Fibroblast of the aortic adventitia (primary cell): Measurements from ENCODE around the gene AMER1. TPM values are rescaled to one million over a fixed set of nuclear protein-coding genes. Genes with fewer than 3 reads are reported as not detected.

Experiments
- DNase-seq: peaks from one replicate; pipeline ENCODE4 v3.0.0-alpha.2; 2010; ENCODE audit warnings: low read depth
- H3K4me3 ChIP-seq: 2 replicates; pipeline ENCODE4 v1.5.1; 2011; ENCODE audit warnings: low read depth, mild to moderate bottlenecking, control low read depth, low read length, moderate library complexity
- small RNA-seq: library from RNA; depleted of rRNA; stranded (forward); fragments of <200 nt; gene quantifications from one replicate; pipeline ENCODE3, GENCODE V24; 2012
- total RNA-seq: library from RNA; depleted of rRNA; stranded (reverse); fragments of >200 nt; gene quantifications from 2 replicates; pipeline ENCODE4 v1.2.3, GENCODE V29; 2012; ENCODE audit warnings: low replicate concordance
- TF ChIP-seq, protein P1 (sequence below): IDR thresholded peaks from 2 replicates; pipeline ENCODE4 v1.5.1; 2011; ENCODE audit warnings: mild to moderate bottlenecking, low read length, control low read depth, inconsistent platforms; ENCODE audit not compliant: insufficient read depth

AMER1 gene
- total RNA-seq, 1 donor = 3.6 TPM

DNA sequence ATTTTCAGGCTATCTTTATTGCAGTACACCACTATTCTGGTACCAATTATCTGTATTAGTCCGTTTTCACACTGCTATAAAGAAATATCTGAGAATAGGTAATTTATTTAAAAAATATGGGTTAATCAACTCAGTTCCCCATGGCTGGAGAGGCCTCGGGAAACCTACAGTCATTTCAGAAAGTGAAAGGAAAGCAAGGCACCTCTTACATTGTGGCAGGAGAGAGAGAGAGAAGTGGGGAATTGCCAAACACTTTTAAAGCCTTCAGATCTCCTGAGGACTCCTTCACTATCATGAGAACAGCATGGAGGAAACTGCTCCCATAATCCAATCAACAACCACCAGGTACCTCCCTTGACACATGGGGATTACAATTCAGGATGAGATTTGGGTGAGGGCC is 54.7 kb downstream of the AMER1 start:
- DNase-seq = no peak
- TF ChIP-seq, protein P1, sequence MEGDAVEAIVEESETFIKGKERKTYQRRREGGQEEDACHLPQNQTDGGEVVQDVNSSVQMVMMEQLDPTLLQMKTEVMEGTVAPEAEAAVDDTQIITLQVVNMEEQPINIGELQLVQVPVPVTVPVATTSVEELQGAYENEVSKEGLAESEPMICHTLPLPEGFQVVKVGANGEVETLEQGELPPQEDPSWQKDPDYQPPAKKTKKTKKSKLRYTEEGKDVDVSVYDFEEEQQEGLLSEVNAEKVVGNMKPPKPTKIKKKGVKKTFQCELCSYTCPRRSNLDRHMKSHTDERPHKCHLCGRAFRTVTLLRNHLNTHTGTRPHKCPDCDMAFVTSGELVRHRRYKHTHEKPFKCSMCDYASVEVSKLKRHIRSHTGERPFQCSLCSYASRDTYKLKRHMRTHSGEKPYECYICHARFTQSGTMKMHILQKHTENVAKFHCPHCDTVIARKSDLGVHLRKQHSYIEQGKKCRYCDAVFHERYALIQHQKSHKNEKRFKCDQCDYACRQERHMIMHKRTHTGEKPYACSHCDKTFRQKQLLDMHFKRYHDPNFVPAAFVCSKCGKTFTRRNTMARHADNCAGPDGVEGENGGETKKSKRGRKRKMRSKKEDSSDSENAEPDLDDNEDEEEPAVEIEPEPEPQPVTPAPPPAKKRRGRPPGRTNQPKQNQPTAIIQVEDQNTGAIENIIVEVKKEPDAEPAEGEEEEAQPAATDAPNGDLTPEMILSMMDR = no peak
- no peak overlapping the region for H3K4me3 ChIP-seq

Small RNA genes lying within 50 kb of the gene (small RNA-seq; reads per million reads assigned to genes)
- not detected for gene RN7SL799P

Other genes starting within 250 kb of the AMER1 start
- not detected in 2 replicates for gene ASB12, start 24.9 kb upstream of the AMER1 start, total RNA-seq
- 0.27 and 4.8 TPM in 2 replicates for gene MTMR8, start 189.7 kb upstream of the AMER1 start, total RNA-seq